Fibroblast of the aortic adventitia (primary cell): ENCODE data around the gene SDK2. TPM values are rescaled to one million over a fixed set of nuclear protein-coding genes. Genes with fewer than 3 reads are reported as not detected.

ENCODE experiments used
- DNase-seq: peaks from one replicate; pipeline ENCODE4 v3.0.0-alpha.2; 2010; ENCODE audit warnings: low read depth
- H3K4me3 ChIP-seq: 2 replicates; pipeline ENCODE4 v1.5.1; 2011; ENCODE audit warnings: low read depth, mild to moderate bottlenecking, control low read depth, low read length, moderate library complexity
- CTCF ChIP-seq: IDR thresholded peaks from 2 replicates; pipeline ENCODE4 v1.5.1; 2011; ENCODE audit warnings: mild to moderate bottlenecking, low read length, control low read depth, inconsistent platforms; ENCODE audit not compliant: insufficient read depth
- total RNA-seq: library from RNA; depleted of rRNA; stranded (reverse); fragments of >200 nt; gene quantifications from 2 replicates; pipeline ENCODE4 v1.2.3, GENCODE V29; 2012; ENCODE audit warnings: low replicate concordance

Gene SDK2
- total RNA-seq, 1 donor = not detected

- no peak for TF ChIP-seq CTCF
- no peak overlapping the region for H3K4me3 ChIP-seq
- no peak for DNase-seq
Measured at GRCh38 chr17:73545109-73546032, 98.9 kb downstream of the SDK2 start.

GRCh38 chr17:73544333-73544732, 99.9 kb downstream of the SDK2 start:
- no peak for TF ChIP-seq CTCF
- no peak for DNase-seq
- no peak overlapping the region for H3K4me3 ChIP-seq

GRCh38 chr17:73542323-73542722, 101.9 kb downstream of the SDK2 start:
- no peak overlapping the region for H3K4me3 ChIP-seq
- TF ChIP-seq CTCF = no peak
- no peak for DNase-seq

- no peak overlapping the region for H3K4me3 ChIP-seq
- no peak for TF ChIP-seq CTCF
- DNase-seq = no peak
Measured at GRCh38 chr17:73541561-73541981, 102.7 kb downstream of the SDK2 start.

- no peak for DNase-seq
- TF ChIP-seq CTCF = no peak
- H3K4me3 ChIP-seq = no peak overlapping the region
Measured at GRCh38 chr17:73541111-73541510, 103.1 kb downstream of the SDK2 start.

- no peak overlapping the region for H3K4me3 ChIP-seq
- no peak for TF ChIP-seq CTCF
- DNase-seq = no peak
Measured at GRCh38 chr17:73539166-73539565, 105.1 kb downstream of the SDK2 start.
